H1 (cell line): ENCODE measurements around the gene DISP3. TPM values are rescaled to one million over a fixed set of nuclear protein-coding genes. Genes with fewer than 3 reads are reported as not detected.
A peak's percentile ranks its signal among the peaks of the same experiment; 100 is the strongest.

Source experiments
- CTCF ChIA-PET: fragments of 300-600 bp; sonication (Branson Sonifier 250); formaldehyde crosslinking; loops from one replicate; lab custom pipeline; 2021; ENCODE audit not compliant: partially characterized antibody; lab: Charles Lee
- POLR2A ChIA-PET: fragments of 300-600 bp; sonication (Branson Sonifier 250); formaldehyde crosslinking; loops from one replicate; lab custom pipeline; 2021; ENCODE audit warnings: inconsistent platforms; ENCODE audit not compliant: partially characterized antibody; lab: Charles Lee
- DNase-seq, 2 experiments: peaks; one replicate each; pipeline versions ENCODE4 v3.0.0 to v3.0.0-alpha.2; 2010 to 2022; ENCODE audit warnings: low spot score in 2 of 2, low read depth in 1 of 2, mixed read lengths in 1 of 2
- FAIRE-seq: peaks from 2 replicates; lab custom pipeline; 2011; peaks lifted over from hg19 to GRCh38; lab: Jason Lieb, UNC
- H2AFZ ChIP-seq: 2 replicates; pipeline ENCODE4 v1.8.1; 2012; ENCODE audit warnings: low read length, inconsistent platforms
- H2AK5ac ChIP-seq: 2 replicates; pipeline ENCODE4 v1.6.1; 2013; ENCODE audit warnings: low read depth, low read length
- H2BK120ac ChIP-seq: replicated peaks from 2 replicates; pipeline ENCODE3; 2013; ENCODE audit warnings: low read depth, low read length, inconsistent platforms
- H2BK12ac ChIP-seq: 2 replicates; pipeline ENCODE4 v1.6.1; 2013; ENCODE audit warnings: low read depth, low read length
- H2BK15ac ChIP-seq: 2 replicates; pipeline ENCODE4 v1.6.1; 2013; ENCODE audit warnings: low read length
- H2BK20ac ChIP-seq: 2 replicates; pipeline ENCODE4 v1.6.1; 2013; ENCODE audit warnings: low read length
- H2BK5ac ChIP-seq: 2 replicates; pipeline ENCODE4 v1.6.1; 2013; ENCODE audit warnings: low read depth, low read length
- H3K14ac ChIP-seq: 2 replicates; pipeline ENCODE4 v1.6.1; 2013; ENCODE audit warnings: inconsistent platforms; ENCODE audit not compliant: insufficient read length
- H3K18ac ChIP-seq: 2 replicates; pipeline ENCODE4 v1.6.1; 2013; ENCODE audit warnings: low read length; ENCODE audit errors: extremely low read depth
- H3K23ac ChIP-seq: 2 replicates; pipeline ENCODE4 v1.6.1; 2013; ENCODE audit warnings: inconsistent platforms; ENCODE audit not compliant: insufficient read length
- H3K23me2 ChIP-seq: 2 replicates; pipeline ENCODE4 v1.6.1; 2013; ENCODE audit warnings: low read depth, low read length
- H3K27ac ChIP-seq: 2 replicates; pipeline ENCODE4 v1.6.1; 2011; ENCODE audit warnings: low read depth, low read length, inconsistent platforms
- H3K27me3 ChIP-seq, 4 experiments: replicated peaks in 1 of 4; 1 replicate in 1 of 4; 2 replicates in 3 of 4; pipeline versions ENCODE4 v1.6.1 to v1.8.1; 2011 to 2013; ENCODE audit warnings: low read length in 3 of 4, mild to moderate bottlenecking in 3 of 4, inconsistent platforms in 2 of 4, mixed read lengths in 2 of 4, moderate library complexity in 1 of 4; ENCODE audit not compliant: control insufficient read depth in 3 of 4, insufficient read depth in 3 of 4; ENCODE audit errors: extremely low read depth in 1 of 4
- H3K36me3 ChIP-seq, 4 experiments: 2 replicates each; pipeline versions ENCODE4 v1.6.1 to v1.8.1; 2011 to 2013; ENCODE audit warnings: mild to moderate bottlenecking in 4 of 4, low read length in 3 of 4, moderate library complexity in 2 of 4, control low read depth in 1 of 4, inconsistent platforms in 1 of 4; ENCODE audit not compliant: insufficient read depth in 4 of 4, control insufficient read depth in 2 of 4
- H3K4ac ChIP-seq: replicated peaks from 2 replicates; pipeline ENCODE3; 2013; ENCODE audit warnings: low read length, low read depth, mixed read lengths, inconsistent platforms; ENCODE audit not compliant: insufficient read length
- H3K4me1 ChIP-seq, 4 experiments: replicated peaks in 1 of 4; 1 replicate in 1 of 4; 2 replicates in 3 of 4; pipeline versions ENCODE4 v1.6.1 to v1.8.1; 2011 to 2013; ENCODE audit warnings: low read length in 3 of 4, inconsistent platforms in 2 of 4, mixed read lengths in 1 of 4; ENCODE audit not compliant: insufficient read depth in 4 of 4, control insufficient read depth in 3 of 4
- H3K4me2 ChIP-seq, 2 experiments: 2 replicates each; pipeline versions ENCODE4 v1.6.1 to v1.8.1; 2011 to 2013; ENCODE audit warnings: low read depth in 2 of 2, low read length in 2 of 2, control low read depth in 1 of 2, inconsistent platforms in 1 of 2, mild to moderate bottlenecking in 1 of 2; ENCODE audit not compliant: insufficient read depth in 1 of 2
- H3K4me3 ChIP-seq, 4 experiments: fragments of 200-600, 300-600 bp in 1 of 4; sonication (generic), shearing (Covaris generic), sonication (Bioruptor Twin) in 1 of 4; 2 replicates each; pipeline versions ENCODE4 v1.5.1 to v1.8.1; 2011 to 2016; ENCODE audit warnings: low read length in 4 of 4, low read depth in 3 of 4, control low read depth in 2 of 4, inconsistent platforms in 2 of 4, mild to moderate bottlenecking in 2 of 4, mixed read lengths in 1 of 4, moderate library complexity in 1 of 4; ENCODE audit not compliant: insufficient read depth in 2 of 4; ENCODE audit errors: extremely low read depth in 1 of 4
- H3K56ac ChIP-seq: replicated peaks from 2 replicates; pipeline ENCODE3; 2013; ENCODE audit warnings: low read depth, mild to moderate bottlenecking, mixed read lengths, low read length, inconsistent platforms; ENCODE audit not compliant: insufficient read length
- H3K79me1 ChIP-seq: 2 replicates; pipeline ENCODE4 v1.6.1; 2013; ENCODE audit warnings: low read depth, low read length, control low read depth
- H3K79me2 ChIP-seq, 2 experiments: 2 replicates each; pipeline versions ENCODE4 v1.6.1 to v1.8.1; 2012 to 2013; ENCODE audit warnings: low read length in 2 of 2, mild to moderate bottlenecking in 2 of 2, inconsistent platforms in 1 of 2; ENCODE audit not compliant: insufficient read depth in 2 of 2, control insufficient read depth in 1 of 2
- H3K9ac ChIP-seq, 4 experiments: replicated peaks in 1 of 4; 1 replicate in 1 of 4; 2 replicates in 3 of 4; pipeline versions ENCODE4 v1.6.1 to v1.8.1; 2011 to 2013; ENCODE audit warnings: low read depth in 3 of 4, low read length in 3 of 4, control low read depth in 2 of 4, mild to moderate bottlenecking in 2 of 4, moderate library complexity in 2 of 4, inconsistent platforms in 1 of 4; ENCODE audit errors: extremely low read depth in 1 of 4
- H3K9me3 ChIP-seq, 2 experiments: 2 replicates each; pipeline versions ENCODE4 v1.6.1 to v1.8.1; 2012 to 2013; ENCODE audit warnings: mild to moderate bottlenecking in 2 of 2, moderate library complexity in 2 of 2, control low read depth in 1 of 2, inconsistent platforms in 1 of 2, low read depth in 1 of 2, low read length in 1 of 2, mixed read lengths in 1 of 2; ENCODE audit not compliant: insufficient read depth in 2 of 2
- H4K20me1 ChIP-seq, 2 experiments: replicated peaks in 1 of 2; 2 replicates each; pipeline versions ENCODE3 to v1.8.1; 2011 to 2013; ENCODE audit warnings: inconsistent platforms in 2 of 2, low read length in 2 of 2, mild to moderate bottlenecking in 1 of 2; ENCODE audit not compliant: insufficient read depth in 2 of 2, control insufficient read depth in 1 of 2
- H4K5ac ChIP-seq: 2 replicates; pipeline ENCODE4 v1.6.1; 2013; ENCODE audit warnings: low read length, low read depth, mixed read lengths, inconsistent platforms; ENCODE audit not compliant: insufficient read length
- H4K8ac ChIP-seq: 2 replicates; pipeline ENCODE4 v1.8.0; 2013; ENCODE audit warnings: mild to moderate bottlenecking, moderate library complexity, low read length, inconsistent platforms; ENCODE audit not compliant: insufficient read depth; ENCODE audit errors: extremely low read depth
- H4K91ac ChIP-seq: replicated peaks from 2 replicates; pipeline ENCODE3; 2013; ENCODE audit warnings: low read length, mixed read lengths, inconsistent platforms; ENCODE audit not compliant: insufficient read length
- TAF7 ChIP-seq: optimal IDR thresholded peaks from 2 replicates; pipeline ENCODE3; 2011; ENCODE audit warnings: low read depth, mild to moderate bottlenecking, inconsistent platforms, low read length, moderate library complexity, borderline replicate concordance
- TBP ChIP-seq: IDR thresholded peaks from 2 replicates; pipeline ENCODE4 v1.6.1; 2011; ENCODE audit warnings: low read depth, low read length, improper control_type of control experiment
- WGBS, 2 experiments: shearing (Covaris generic) in 1 of 2; methylation state at CpG; one replicate each; pipeline versions ENCODE4 v1.1.6 to v1.1.7; 2013 to 2015; ENCODE audit warnings: low lambda C conversion rate in 2 of 2, mixed read lengths in 2 of 2, inconsistent platforms in 1 of 2, low coverage in 1 of 2, missing lambda C conversion rate in 1 of 2; ENCODE audit not compliant: insufficient replicate concordance in 2 of 2, insufficient coverage in 1 of 2, insufficient read length in 1 of 2; ENCODE audit errors: extremely low coverage in 1 of 2, missing lambda C conversion rate in 1 of 2; 5-methylcytosine and 5-hydroxymethylcytosine counted together
- long read RNA-seq, 2 experiments: library from RNA in 1 of 2; library from capped mRNA in 1 of 2; stranded (forward); transcript quantifications; one replicate each; pipeline ENCODE4 v2.0.0, GENCODE V29; 2021; ENCODE audit warnings: inconsistent platforms in 1 of 2
- polyA minus RNA-seq, 3 experiments: library from RNA; depleted of rRNA, polyadenylated mRNA; stranded (reverse); fragments of >200 nt; gene quantifications; 1 replicate in 2 of 3; 2 replicates in 1 of 3; pipeline ENCODE4 v1.2.3, GENCODE V29; 2011
- polyA plus RNA-seq, 7 experiments: library from polyadenylated mRNA; depleted of rRNA in 3 of 7; stranded (reverse) in 5 of 7; unstranded in 2 of 7; fragments of >200 nt in 5 of 7; fragments of 200-250 nt in 2 of 7; gene quantifications; 1 replicate in 5 of 7; 2 replicates in 1 of 7; 4 replicates in 1 of 7; pipeline versions ENCODE4 v1.2.1 to v1.2.3, GENCODE V29; 2011 to 2013; ENCODE audit warnings: missing spikeins in 2 of 7, mixed read lengths in 2 of 7
- total RNA-seq: library from RNA; stranded (reverse); fragmentation: NEBNext Ultra II Directional; extraction: Animal tissue kit (Norgen Biotek cat#: 25700); gene quantifications from 2 replicates; pipeline ENCODE4 v1.2.1, GENCODE V29; 2021

The DISP3 gene, protein sequence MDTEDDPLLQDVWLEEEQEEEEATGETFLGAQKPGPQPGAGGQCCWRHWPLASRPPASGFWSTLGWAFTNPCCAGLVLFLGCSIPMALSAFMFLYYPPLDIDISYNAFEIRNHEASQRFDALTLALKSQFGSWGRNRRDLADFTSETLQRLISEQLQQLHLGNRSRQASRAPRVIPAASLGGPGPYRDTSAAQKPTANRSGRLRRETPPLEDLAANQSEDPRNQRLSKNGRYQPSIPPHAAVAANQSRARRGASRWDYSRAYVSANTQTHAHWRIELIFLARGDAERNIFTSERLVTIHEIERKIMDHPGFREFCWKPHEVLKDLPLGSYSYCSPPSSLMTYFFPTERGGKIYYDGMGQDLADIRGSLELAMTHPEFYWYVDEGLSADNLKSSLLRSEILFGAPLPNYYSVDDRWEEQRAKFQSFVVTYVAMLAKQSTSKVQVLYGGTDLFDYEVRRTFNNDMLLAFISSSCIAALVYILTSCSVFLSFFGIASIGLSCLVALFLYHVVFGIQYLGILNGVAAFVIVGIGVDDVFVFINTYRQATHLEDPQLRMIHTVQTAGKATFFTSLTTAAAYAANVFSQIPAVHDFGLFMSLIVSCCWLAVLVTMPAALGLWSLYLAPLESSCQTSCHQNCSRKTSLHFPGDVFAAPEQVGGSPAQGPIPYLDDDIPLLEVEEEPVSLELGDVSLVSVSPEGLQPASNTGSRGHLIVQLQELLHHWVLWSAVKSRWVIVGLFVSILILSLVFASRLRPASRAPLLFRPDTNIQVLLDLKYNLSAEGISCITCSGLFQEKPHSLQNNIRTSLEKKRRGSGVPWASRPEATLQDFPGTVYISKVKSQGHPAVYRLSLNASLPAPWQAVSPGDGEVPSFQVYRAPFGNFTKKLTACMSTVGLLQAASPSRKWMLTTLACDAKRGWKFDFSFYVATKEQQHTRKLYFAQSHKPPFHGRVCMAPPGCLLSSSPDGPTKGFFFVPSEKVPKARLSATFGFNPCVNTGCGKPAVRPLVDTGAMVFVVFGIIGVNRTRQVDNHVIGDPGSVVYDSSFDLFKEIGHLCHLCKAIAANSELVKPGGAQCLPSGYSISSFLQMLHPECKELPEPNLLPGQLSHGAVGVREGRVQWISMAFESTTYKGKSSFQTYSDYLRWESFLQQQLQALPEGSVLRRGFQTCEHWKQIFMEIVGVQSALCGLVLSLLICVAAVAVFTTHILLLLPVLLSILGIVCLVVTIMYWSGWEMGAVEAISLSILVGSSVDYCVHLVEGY (N-terminal part only)
- total RNA-seq (4.6 and 5.3 TPM in 2 replicates), polyA plus RNA-seq (2011; rRNA removed) (3.4 and 4.3 TPM in 2 replicates), polyA minus RNA-seq (2011; rRNA and poly(A)+ RNA removed) (3.5 and 4.4 TPM in 2 replicates)
- polyA plus RNA-seq (2011; cell fraction: cytosol; rRNA removed): 2.5 TPM
- 10.2 TPM for polyA plus RNA-seq (2011; cell fraction: nucleus; rRNA removed)
- polyA plus RNA-seq (2012, experiment 1 of 2): 1.4 to 4.2 TPM (median 3.9 TPM) in 4 replicates
- polyA plus RNA-seq (2012, experiment 2 of 2): 2.9 TPM
- 3.8 TPM for polyA plus RNA-seq (2013, experiment 1 of 2)
- 2.9 TPM for polyA plus RNA-seq (2013, experiment 2 of 2)
- 3.3 TPM for polyA minus RNA-seq (2011; cell fraction: cytosol; rRNA and poly(A)+ RNA removed)
- polyA minus RNA-seq (2011; cell fraction: nucleus; rRNA and poly(A)+ RNA removed): 10.2 TPM
- long read RNA-seq, experiment 1, full-length matches to known transcripts: 2 of 4 reads
- long read RNA-seq, experiment 1, partial matches to known transcripts: 1 of 4 reads
- long read RNA-seq, experiment 1, other reads (novel, unspliced or antisense): 1 of 4 reads
- long read RNA-seq, experiment 2, partial matches to known transcripts: 0 of 1 reads
- long read RNA-seq, experiment 2, other reads (novel, unspliced or antisense): 1 of 1 reads

DNA sequence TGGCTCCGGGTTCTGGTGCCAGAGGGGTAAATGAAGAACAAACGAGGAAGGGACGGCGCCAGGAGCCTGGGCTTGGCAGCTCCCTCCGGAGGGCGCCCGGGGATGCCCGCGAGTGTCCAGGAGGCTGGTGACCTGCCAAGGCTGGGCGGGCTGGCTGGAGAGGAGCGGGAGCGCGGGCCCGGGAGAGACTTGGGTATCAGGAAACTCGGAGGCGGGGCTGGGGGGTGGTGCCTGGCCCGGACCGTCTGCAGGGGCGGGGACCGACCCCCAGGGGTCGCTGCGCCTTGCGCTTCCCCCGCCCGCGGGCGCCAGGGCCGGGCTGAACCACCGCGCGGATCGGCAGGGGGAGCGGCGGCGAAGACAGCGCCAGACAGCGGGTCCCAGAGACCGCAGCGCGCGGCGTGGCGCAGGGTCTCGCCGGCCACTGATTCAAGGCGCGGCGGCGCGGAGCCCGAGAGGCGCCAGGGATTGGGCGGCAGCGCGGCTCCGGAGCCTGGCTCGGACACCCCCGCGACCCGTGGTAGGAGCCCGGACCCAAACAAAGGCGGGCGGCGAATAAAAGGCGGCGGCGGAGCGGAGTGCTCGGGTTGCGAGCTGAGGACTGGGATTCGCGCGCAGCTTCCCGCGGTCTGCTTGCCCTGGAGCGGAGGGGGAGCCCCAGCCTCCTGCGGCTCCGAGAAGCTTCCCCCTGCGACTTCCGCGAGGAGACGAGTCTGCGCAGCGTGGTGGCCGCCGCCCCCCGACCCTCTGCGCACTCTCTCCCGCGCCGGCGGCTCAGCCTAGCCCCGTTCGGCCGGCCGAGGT, at the start of gene DISP3:
DISP3 (plus strand) TSS at position 585 of the 804 bp plus-strand sequence. CDS start 21,838 bp downstream, outside the sequence.
- peak within 1 kb of the TSS; percentile 80 for H4K5ac ChIP-seq
- H2BK120ac ChIP-seq: no peak within 1 kb of the TSS
- H3K9me3 ChIP-seq: no peaks in the 10 kb centered on the region
- no peaks in the 10 kb centered on the region for H3K36me3 ChIP-seq
- no peak within 1 kb of the TSS for H2AK5ac ChIP-seq
- ChIA-PET CTCF (interaction anchor here (0.6 to 6.6 kb wide), 28 partner anchors 10 to 227 kb away, joined by 3 to 42 read pairs (median 5); no protein-coding TSS in a partner anchor), POLR2A (interaction anchor here (0.6 to 2.2 kb wide), 25 partner anchors 10 to 258 kb away, joined by 3 to 17 read pairs (median 4); partner anchors contain the start of gene UBIAD1)
- H4K8ac ChIP-seq: peak within 1 kb of the TSS; percentile 100; the same call in 1 of the 2 replicates
- H2BK15ac ChIP-seq: no peak within 1 kb of the TSS
- H3K23ac ChIP-seq: no peak within 1 kb of the TSS
- H3K14ac ChIP-seq: no peak within 1 kb of the TSS
- H3K18ac ChIP-seq: peak within 1 kb of the TSS; percentile 9; the same call in 1 of the 2 replicates
- H3K4ac ChIP-seq: no peak within 1 kb of the TSS
- peaks cover 0 to 4% (median 0%) of the 10 kb centered on the region in 4 experiments; a peak in 2 of 7 replicates for H3K4me1 ChIP-seq
- H3K79me2 ChIP-seq: no peaks in the 10 kb centered on the region
- peaks cover 3 to 26% (median 24%) of the 10 kb centered on the region in 4 experiments for H3K27me3 ChIP-seq
- H3K9ac ChIP-seq: peak within 1 kb of the TSS; percentile 83 to 98 (median 96)
- no peak within 1 kb of the TSS for H2BK20ac ChIP-seq
- H3K23me2 ChIP-seq: peaks cover 10% of the 10 kb centered on the region
- peak within 1 kb of the TSS; percentile 82; the same call in 1 of the 2 replicates for H2AFZ ChIP-seq
- no peak for FAIRE-seq
- peaks cover 2% of the 10 kb centered on the region; the same call in 1 of the 2 replicates for H3K79me1 ChIP-seq
- H4K20me1 ChIP-seq: peaks cover 4 to 15% of the 10 kb centered on the region in 2 experiments
- H2BK12ac ChIP-seq: peak within 1 kb of the TSS; percentile 90; the same call in 1 of the 2 replicates
- WGBS, 2 experiments: 3% methylated on average over 49 of the region's 96 CpGs; no CpG with 5 or more reads in 1 of the 2 experiments
- peak; percentile 56 to 96 for DNase-seq
- peak within 1 kb of the TSS; percentile 98 for H4K91ac ChIP-seq
- peak within 1 kb of the TSS; percentile 76 to 97 for H3K4me2 ChIP-seq
- H3K56ac ChIP-seq: no peak within 1 kb of the TSS
- H3K4me3 ChIP-seq: peak within 1 kb of the TSS; percentile 63 to 75 (median 70)
- H2BK5ac ChIP-seq: peak within 1 kb of the TSS; percentile 92
- H3K27ac ChIP-seq: peak within 1 kb of the TSS; percentile 99
- TF ChIP-seq TBP (peak; percentile 94), TAF7 (peak; percentile 57)
